Panc1 (cell line): ENCODE data around the gene MDM1. TPM values are rescaled to one million over a fixed set of nuclear protein-coding genes. Genes with fewer than 3 reads are reported as not detected.

Source experiments
- ATAC-seq: fragments of 200-7000 bp; cut with Tn5 transposase; 2 replicates; pipeline ENCODE4 v1.9.1; 2020; ENCODE audit warnings: mild to moderate bottlenecking, moderate library complexity
- BruUV-seq: library from RNA; stranded (reverse); fragments of 400-500 nt; replicated peaks from 2 replicates; lab custom pipeline; 2021; lab: Mats Ljungman, UMichigan
- CTCF ChIA-PET: fragments of 300-600 bp; sonication (Branson Sonifier 250); formaldehyde crosslinking; loops from one replicate; lab custom pipeline; 2022; ENCODE audit warnings: antibody characterized with exemption; lab: Charles Lee
- POLR2A ChIA-PET: fragments of 300-600 bp; sonication (Branson Sonifier 250); formaldehyde crosslinking; loops from one replicate; lab custom pipeline; 2022; ENCODE audit warnings: antibody characterized with exemption; lab: Charles Lee
- DNase-seq: peaks from one replicate; pipeline ENCODE4 v3.0.0-alpha.2; 2010; ENCODE audit warnings: low read depth, low spot score
- H3K27ac ChIP-seq: 2 replicates; pipeline ENCODE4 v1.5.1; 2011; ENCODE audit warnings: mild to moderate bottlenecking, low read length, inconsistent platforms
- H3K27me3 ChIP-seq: fragments of 200-500 bp; sonication (Bioruptor generic); 2 replicates; pipeline ENCODE4 v1.6.0; 2014; ENCODE audit warnings: low read length, inconsistent platforms; ENCODE audit not compliant: control insufficient read depth, insufficient read depth
- H3K36me3 ChIP-seq: fragments of 200-500 bp; sonication (Bioruptor generic); 2 replicates; pipeline ENCODE4 v1.5.1; 2014; ENCODE audit warnings: inconsistent platforms, mild to moderate bottlenecking, low read length, moderate library complexity; ENCODE audit not compliant: control insufficient read depth, insufficient read depth
- H3K4me1 ChIP-seq: 2 replicates; pipeline ENCODE4 v1.5.1; 2011; ENCODE audit warnings: inconsistent platforms, mild to moderate bottlenecking, low read length, moderate library complexity; ENCODE audit not compliant: control insufficient read depth, insufficient read depth
- H3K4me3 ChIP-seq, 2 experiments: 2 replicates each; pipeline ENCODE4 v1.5.1; 2011 to 2012; ENCODE audit warnings: low read depth in 2 of 2, low read length in 2 of 2, mild to moderate bottlenecking in 2 of 2, inconsistent platforms in 1 of 2, moderate library complexity in 1 of 2
- H3K9me3 ChIP-seq: fragments of 200-500 bp; sonication (Bioruptor generic); 2 replicates; pipeline ENCODE4 v1.5.1; 2014; ENCODE audit warnings: low read depth, mild to moderate bottlenecking, inconsistent platforms, low read length, moderate library complexity; ENCODE audit not compliant: control insufficient read depth, insufficient read depth
- CTCF ChIP-seq: fragments of 450-650 bp; IDR thresholded peaks from 2 replicates; pipeline ENCODE4 v1.5.1; 2017; ENCODE audit warnings: mild to moderate bottlenecking
- POLR2AphosphoS5 ChIP-seq: IDR thresholded peaks from 2 replicates; pipeline ENCODE4 v1.6.1; 2012; ENCODE audit warnings: mild to moderate bottlenecking, low read depth, low read length, moderate library complexity
- REST ChIP-seq, 2 experiments: IDR thresholded peaks; 2 replicates each; pipeline ENCODE4 v1.6.1; 2011 to 2012; ENCODE audit warnings: low read depth in 2 of 2, control low read depth in 1 of 2, low read length in 1 of 2, mild to moderate bottlenecking in 1 of 2, moderate library complexity in 1 of 2; ENCODE audit not compliant: insufficient read depth in 1 of 2
- SIN3A ChIP-seq: IDR thresholded peaks from 2 replicates; pipeline ENCODE4 v1.6.1; 2012; ENCODE audit warnings: low read depth, mild to moderate bottlenecking, low read length, moderate library complexity, borderline replicate concordance; ENCODE audit not compliant: insufficient read depth
- TCF7L2 ChIP-seq: IDR thresholded peaks from 2 replicates; pipeline ENCODE4 v1.6.1; 2011; ENCODE audit warnings: mild to moderate bottlenecking, low read depth, low read length, inconsistent platforms
- in situ Hi-C: cut with HindIII; loops from 2 replicates; pipeline ENCODE4 v1.10.0; 2016; ENCODE audit warnings: low sequenced_read_pairs, low pct_unique_long_range_greater_than_20kb
- intact Hi-C: fragments of 100-400 bp; cut with micrococcal nuclease; formaldehyde crosslinking; loops from one replicate; pipeline ENCODE4 v1.10.0; 2022; ENCODE audit not compliant: unreplicated experiment
- total RNA-seq: library from RNA; stranded (reverse); gene quantifications from one replicate; pipeline ENCODE4 v1.2.1, GENCODE V29; 2021; ENCODE audit not compliant: unreplicated experiment

Gene MDM1
- total RNA-seq, 1 experiment from 2014 or later, result 17.8 TPM

GRCh38 chr12:68246350-68246749, 85.8 kb downstream of the MDM1 start:
- no peak for DNase-seq
- in situ Hi-C loops, result no loop called here
- H3K4me1 ChIP-seq, result no peaks in the 10 kb centered on the region
- ChIA-PET POLR2A (no interaction called here), CTCF (no interaction called here)
- H3K27me3 ChIP-seq, result no peaks in the 10 kb centered on the region; the same call in 1 of the 2 replicates
- TF ChIP-seq REST (IDR thresholded peaks at IDR 0.05; ENCODE audit: insufficient read depth in 1 of 2, low read depth in 2 of 2, low read length in 1 of 2) (no peak), SIN3A (no peak), POLR2AphosphoS5 (no peak), TCF7L2 (no peak), CTCF (no peak)
- H3K27ac ChIP-seq, result no peak overlapping the region
- no peak overlapping the region for H3K4me3 ChIP-seq
- peaks cover 4% of the 10 kb centered on the region; the same call in 1 of the 2 replicates for H3K9me3 ChIP-seq
- no peak for ATAC-seq
- intact Hi-C loops, result no loop called here
- no peaks in the 10 kb centered on the region for H3K36me3 ChIP-seq
- BruUV-seq, result no TSS peak

GRCh38 chr12:68245180-68246021, 86.8 kb downstream of the MDM1 start:
- DNase-seq (no peak), ATAC-seq (no peak)
- in situ Hi-C loops, result no loop called here
- POLR2A ChIA-PET, result no interaction called here
- CTCF ChIA-PET, result no interaction called here
- no peaks in the 10 kb centered on the region for H3K27me3 ChIP-seq
- no peak overlapping the region for H3K4me3 ChIP-seq
- H3K27ac ChIP-seq, result no peak overlapping the region
- peaks cover 4% of the 10 kb centered on the region; the same call in 1 of the 2 replicates for H3K9me3 ChIP-seq
- TF ChIP-seq POLR2AphosphoS5 (no peak), SIN3A (no peak), REST (IDR thresholded peaks at IDR 0.05; ENCODE audit: insufficient read depth in 1 of 2, low read depth in 2 of 2, low read length in 1 of 2) (no peak), TCF7L2 (no peak), CTCF (no peak)
- H3K36me3 ChIP-seq, result no peaks in the 10 kb centered on the region
- intact Hi-C loops, result no loop called here
- H3K4me1 ChIP-seq, result no peaks in the 10 kb centered on the region
- BruUV-seq, result no TSS peak
